Panc1 (cell line): ENCODE data around the gene SUPT16H. TPM values are rescaled to one million over a fixed set of nuclear protein-coding genes. Genes with fewer than 3 reads are reported as not detected.

ENCODE experiments used
- ATAC-seq: fragments of 200-7000 bp; cut with Tn5 transposase; 2 replicates; pipeline ENCODE4 v1.9.1; 2020; ENCODE audit warnings: mild to moderate bottlenecking, moderate library complexity
- BruUV-seq: library from RNA; stranded (reverse); fragments of 400-500 nt; replicated peaks from 2 replicates; lab custom pipeline; 2021; lab: Mats Ljungman, UMichigan
- CTCF ChIA-PET: fragments of 300-600 bp; sonication (Branson Sonifier 250); formaldehyde crosslinking; loops from one replicate; lab custom pipeline; 2022; ENCODE audit warnings: antibody characterized with exemption; lab: Charles Lee
- POLR2A ChIA-PET: fragments of 300-600 bp; sonication (Branson Sonifier 250); formaldehyde crosslinking; loops from one replicate; lab custom pipeline; 2022; ENCODE audit warnings: antibody characterized with exemption; lab: Charles Lee
- DNase-seq: peaks from one replicate; pipeline ENCODE4 v3.0.0-alpha.2; 2010; ENCODE audit warnings: low read depth, low spot score
- H3K27ac ChIP-seq: 2 replicates; pipeline ENCODE4 v1.5.1; 2011; ENCODE audit warnings: mild to moderate bottlenecking, low read length, inconsistent platforms
- H3K27me3 ChIP-seq: fragments of 200-500 bp; sonication (Bioruptor generic); 2 replicates; pipeline ENCODE4 v1.6.0; 2014; ENCODE audit warnings: low read length, inconsistent platforms; ENCODE audit not compliant: control insufficient read depth, insufficient read depth
- H3K36me3 ChIP-seq: fragments of 200-500 bp; sonication (Bioruptor generic); 2 replicates; pipeline ENCODE4 v1.5.1; 2014; ENCODE audit warnings: inconsistent platforms, mild to moderate bottlenecking, low read length, moderate library complexity; ENCODE audit not compliant: control insufficient read depth, insufficient read depth
- H3K4me1 ChIP-seq: 2 replicates; pipeline ENCODE4 v1.5.1; 2011; ENCODE audit warnings: inconsistent platforms, mild to moderate bottlenecking, low read length, moderate library complexity; ENCODE audit not compliant: control insufficient read depth, insufficient read depth
- H3K4me3 ChIP-seq, 2 experiments: 2 replicates each; pipeline ENCODE4 v1.5.1; 2011 to 2012; ENCODE audit warnings: low read depth in 2 of 2, low read length in 2 of 2, mild to moderate bottlenecking in 2 of 2, inconsistent platforms in 1 of 2, moderate library complexity in 1 of 2
- H3K9me3 ChIP-seq: fragments of 200-500 bp; sonication (Bioruptor generic); 2 replicates; pipeline ENCODE4 v1.5.1; 2014; ENCODE audit warnings: low read depth, mild to moderate bottlenecking, inconsistent platforms, low read length, moderate library complexity; ENCODE audit not compliant: control insufficient read depth, insufficient read depth
- CTCF ChIP-seq: fragments of 450-650 bp; IDR thresholded peaks from 2 replicates; pipeline ENCODE4 v1.5.1; 2017; ENCODE audit warnings: mild to moderate bottlenecking
- POLR2AphosphoS5 ChIP-seq: IDR thresholded peaks from 2 replicates; pipeline ENCODE4 v1.6.1; 2012; ENCODE audit warnings: mild to moderate bottlenecking, low read depth, low read length, moderate library complexity
- REST ChIP-seq, 2 experiments: IDR thresholded peaks; 2 replicates each; pipeline ENCODE4 v1.6.1; 2011 to 2012; ENCODE audit warnings: low read depth in 2 of 2, control low read depth in 1 of 2, low read length in 1 of 2, mild to moderate bottlenecking in 1 of 2, moderate library complexity in 1 of 2; ENCODE audit not compliant: insufficient read depth in 1 of 2
- SIN3A ChIP-seq: IDR thresholded peaks from 2 replicates; pipeline ENCODE4 v1.6.1; 2012; ENCODE audit warnings: low read depth, mild to moderate bottlenecking, low read length, moderate library complexity, borderline replicate concordance; ENCODE audit not compliant: insufficient read depth
- TCF7L2 ChIP-seq: IDR thresholded peaks from 2 replicates; pipeline ENCODE4 v1.6.1; 2011; ENCODE audit warnings: mild to moderate bottlenecking, low read depth, low read length, inconsistent platforms
- in situ Hi-C: cut with HindIII; loops from 2 replicates; pipeline ENCODE4 v1.10.0; 2016; ENCODE audit warnings: low sequenced_read_pairs, low pct_unique_long_range_greater_than_20kb
- intact Hi-C: fragments of 100-400 bp; cut with micrococcal nuclease; formaldehyde crosslinking; loops from one replicate; pipeline ENCODE4 v1.10.0; 2022; ENCODE audit not compliant: unreplicated experiment
- total RNA-seq: library from RNA; stranded (reverse); gene quantifications from one replicate; pipeline ENCODE4 v1.2.1, GENCODE V29; 2021; ENCODE audit not compliant: unreplicated experiment

Gene SUPT16H
- total RNA-seq, 1 experiment from 2014 or later: 84.5 TPM

GRCh38 chr14:21326972-21327371, 56.8 kb downstream of the SUPT16H start:
- ATAC-seq: no peak
- no peak overlapping the region for H3K4me3 ChIP-seq
- TF ChIP-seq POLR2AphosphoS5: no peak
- no peak for TF ChIP-seq SIN3A
- no peak for TF ChIP-seq REST (IDR thresholded peaks at IDR 0.05; ENCODE audit: insufficient read depth in 1 of 2, low read depth in 2 of 2, low read length in 1 of 2)
- no peaks in the 10 kb centered on the region for H3K9me3 ChIP-seq
- CTCF ChIA-PET: no interaction called here
- no peak for DNase-seq
- H3K27ac ChIP-seq: no peak overlapping the region
- BruUV-seq: no TSS peak
- intact Hi-C loops (no loop called here), in situ Hi-C loops (no loop called here)
- H3K4me1 ChIP-seq: no peaks in the 10 kb centered on the region
- no peaks in the 10 kb centered on the region for H3K36me3 ChIP-seq
- no peaks in the 10 kb centered on the region for H3K27me3 ChIP-seq
- POLR2A ChIA-PET: no interaction called here

GRCh38 chr14:21322716-21323115, 61.1 kb downstream of the SUPT16H start:
- ATAC-seq (no peak), DNase-seq (no peak)
- ChIA-PET POLR2A (no interaction called here), CTCF (no interaction called here)
- no peak overlapping the region for H3K27ac ChIP-seq
- TF ChIP-seq POLR2AphosphoS5: no peak
- no peak for TF ChIP-seq REST (IDR thresholded peaks at IDR 0.05; ENCODE audit: insufficient read depth in 1 of 2, low read depth in 2 of 2, low read length in 1 of 2)
- TF ChIP-seq CTCF: no peak
- no peak for TF ChIP-seq SIN3A
- TF ChIP-seq TCF7L2: no peak
- H3K36me3 ChIP-seq: no peaks in the 10 kb centered on the region
- no TSS peak for BruUV-seq
- no peaks in the 10 kb centered on the region for H3K9me3 ChIP-seq
- intact Hi-C loops: no loop called here
- no peaks in the 10 kb centered on the region for H3K27me3 ChIP-seq
- in situ Hi-C loops: no loop called here
- H3K4me3 ChIP-seq: no peak overlapping the region
- H3K4me1 ChIP-seq: peaks cover 3% of the 10 kb centered on the region; the same call in 1 of the 2 replicates
